WTC11 (cell line): ENCODE measurements around the gene LRRC4B. TPM values are rescaled to one million over a fixed set of nuclear protein-coding genes. Genes with fewer than 3 reads are reported as not detected.

Source experiments
- ATAC-seq: fragments of 200-7000 bp; cut with Tn5 transposase; 2 replicates; pipeline ENCODE4 v1.10.0; 2021; ENCODE audit warnings: mild to moderate bottlenecking, moderate library complexity
- CTCF ChIA-PET: fragments of 300-600 bp; sonication (Branson Sonifier 250); formaldehyde crosslinking; loops from one replicate; lab custom pipeline; 2021; ENCODE audit warnings: antibody characterized with exemption; lab: Charles Lee
- POLR2A ChIA-PET: fragments of 350-600 bp; sonication (Branson Sonifier 250); formaldehyde crosslinking; loops from one replicate; lab custom pipeline; 2021; ENCODE audit warnings: antibody characterized with exemption; lab: Charles Lee
- DNase-seq: peaks from one replicate; pipeline ENCODE4 v3.0.0; 2021; ENCODE audit warnings: low spot score
- H3K27ac Mint-ChIP-seq: 2 replicates; pipeline ENCODE4 v1.8.0; 2021; ENCODE audit warnings: mixed read lengths
- H3K27me3 Mint-ChIP-seq: 2 replicates; pipeline ENCODE4 v1.8.0; 2021; ENCODE audit warnings: low read depth, mild to moderate bottlenecking, moderate library complexity, mixed read lengths
- H3K36me3 Mint-ChIP-seq: 2 replicates; pipeline ENCODE4 v1.8.0; 2021; ENCODE audit warnings: mixed read lengths
- H3K4me1 Mint-ChIP-seq: 2 replicates; pipeline ENCODE4 v1.8.0; 2022; ENCODE audit warnings: mixed read lengths
- H3K4me3 Mint-ChIP-seq: 2 replicates; pipeline ENCODE4 v1.8.0; 2021; ENCODE audit warnings: mild to moderate bottlenecking, moderate library complexity, mixed read lengths
- H3K9me3 Mint-ChIP-seq: 2 replicates; pipeline ENCODE4 v1.8.0; 2021; ENCODE audit warnings: mixed read lengths
- ATF1 ChIP-seq: sonication (generic); formaldehyde crosslinking; IDR thresholded peaks from 2 replicates; pipeline ENCODE4 v1.8.1; 2023; ENCODE audit warnings: mild to moderate bottlenecking, moderate library complexity, missing genetic modification reagents
- CREM ChIP-seq: sonication (generic); formaldehyde crosslinking; IDR thresholded peaks from 2 replicates; pipeline ENCODE4 v1.8.1; 2022; ENCODE audit warnings: mild to moderate bottlenecking, missing genetic modification reagents, moderate library complexity
- ELF4 ChIP-seq: sonication (generic); formaldehyde crosslinking; IDR thresholded peaks from 2 replicates; pipeline ENCODE4 v1.8.1; 2022; ENCODE audit warnings: low read depth, mild to moderate bottlenecking, moderate library complexity, missing genetic modification reagents
- EMX1 ChIP-seq: fragments of 250-450 bp; sonication (Bioruptor Pico); IDR thresholded peaks from 2 replicates; pipeline ENCODE4 v1.8.0; 2021; ENCODE audit warnings: mild to moderate bottlenecking
- ESRRA ChIP-seq: sonication (generic); formaldehyde crosslinking; IDR thresholded peaks from 2 replicates; pipeline ENCODE4 v1.8.1; 2022; ENCODE audit warnings: mild to moderate bottlenecking, missing genetic modification reagents, borderline replicate concordance
- GTF2I ChIP-seq: fragments of 250-450 bp; sonication (Bioruptor Pico); conservative IDR thresholded peaks from 2 replicates; pipeline ENCODE4 v1.4.0; 2021; ENCODE audit warnings: mild to moderate bottlenecking
- NFATC4 ChIP-seq: fragments of 250-450 bp; sonication (Bioruptor Pico); IDR thresholded peaks from 2 replicates; pipeline ENCODE4 v1.9.0; 2021; ENCODE audit warnings: mild to moderate bottlenecking
- NFYB ChIP-seq: sonication (generic); formaldehyde crosslinking; conservative IDR thresholded peaks from 2 replicates; pipeline ENCODE4 v1.8.0; 2022; ENCODE audit warnings: low read depth, missing genetic modification reagents
- NR1H2 ChIP-seq: sonication (generic); formaldehyde crosslinking; IDR thresholded peaks from 2 replicates; pipeline ENCODE4 v1.9.0; 2021; ENCODE audit warnings: mild to moderate bottlenecking, moderate library complexity, missing genetic modification reagents
- OVOL2 ChIP-seq: fragments of 250-450 bp; sonication (Bioruptor Pico); IDR thresholded peaks from 2 replicates; pipeline ENCODE4 v1.9.0; 2021; ENCODE audit warnings: mild to moderate bottlenecking, borderline replicate concordance
- RELA ChIP-seq: sonication (generic); formaldehyde crosslinking; IDR thresholded peaks from 2 replicates; pipeline ENCODE4 v1.8.1; 2022; ENCODE audit warnings: missing genetic modification reagents, mild to moderate bottlenecking, borderline replicate concordance
- SMAD3 ChIP-seq: sonication (generic); formaldehyde crosslinking; IDR thresholded peaks from 2 replicates; pipeline ENCODE4 v1.8.0; 2022; ENCODE audit warnings: missing genetic modification reagents, mild to moderate bottlenecking, borderline replicate concordance
- SMAD4 ChIP-seq: sonication (generic); formaldehyde crosslinking; IDR thresholded peaks from 2 replicates; pipeline ENCODE4 v1.8.0; 2022; ENCODE audit warnings: mild to moderate bottlenecking, missing genetic modification reagents
- ZNF416 ChIP-seq: fragments of 250-450 bp; sonication (Bioruptor Pico); IDR thresholded peaks from 2 replicates; pipeline ENCODE4 v1.9.0; 2021; ENCODE audit warnings: mild to moderate bottlenecking, inconsistent platforms
- total RNA-seq: library from RNA; stranded (reverse); gene quantifications from 3 replicates; pipeline ENCODE4 v1.2.3, GENCODE V29; 2021
- TF ChIP-seq, protein P1 (sequence below): sonication (generic); formaldehyde crosslinking; IDR thresholded peaks from 2 replicates; pipeline ENCODE4 v1.8.1; 2023; ENCODE audit warnings: mild to moderate bottlenecking, missing genetic modification reagents
- TF ChIP-seq, protein P2 (sequence below): fragments of 250-450 bp; sonication (Bioruptor Pico); IDR thresholded peaks from 2 replicates; pipeline ENCODE4 v1.9.0; 2021; ENCODE audit warnings: mild to moderate bottlenecking
- TF ChIP-seq, protein P3 (sequence below): sonication (generic); formaldehyde crosslinking; IDR thresholded peaks from 2 replicates; pipeline ENCODE4 v1.8.0; 2022; ENCODE audit warnings: missing genetic modification reagents
- TF ChIP-seq, protein P4 (sequence below): sonication (generic); formaldehyde crosslinking; IDR thresholded peaks from 2 replicates; pipeline ENCODE4 v1.8.0; 2022; ENCODE audit warnings: mild to moderate bottlenecking, missing genetic modification reagents
- TF ChIP-seq, protein P5 (sequence below): sonication (generic); formaldehyde crosslinking; IDR thresholded peaks from 2 replicates; pipeline ENCODE4 v1.8.1; 2023; ENCODE audit warnings: mild to moderate bottlenecking, missing genetic modification reagents, moderate library complexity

The LRRC4B gene
- total RNA-seq, 1 experiment from 2014 or later, result 10.0 TPM

DNA sequence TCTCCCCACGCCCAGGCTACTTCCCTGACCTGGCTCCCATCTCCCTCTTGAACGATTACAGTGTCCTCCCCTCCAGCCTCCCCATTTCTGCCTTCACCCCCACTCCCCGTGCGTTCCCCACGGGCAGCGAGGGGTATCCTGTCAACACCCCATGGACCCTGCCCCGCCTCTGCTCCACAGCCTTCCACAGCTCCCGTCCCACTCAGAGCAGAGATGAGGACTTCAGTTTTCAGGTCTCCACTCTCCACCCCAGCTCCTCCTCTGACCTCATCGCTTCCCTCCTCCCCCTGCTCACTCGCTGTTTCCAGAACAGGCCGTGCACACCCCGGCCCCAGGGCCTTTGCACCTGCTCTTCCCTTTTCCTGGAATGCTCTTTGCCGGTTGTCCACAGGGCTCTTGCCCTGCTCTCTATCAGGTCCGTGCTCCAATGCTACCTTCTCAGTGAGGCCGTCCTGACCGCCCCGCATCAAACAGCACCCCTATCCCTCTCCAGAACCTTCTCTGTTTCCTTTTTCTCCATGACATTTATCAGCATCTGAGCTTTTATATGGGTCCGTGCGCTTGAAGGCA is 15.0 kb downstream of the LRRC4B start:
- Mint-ChIP-seq H3K36me3 (no peaks in the 10 kb centered on the region), H3K27ac (no peak overlapping the region), H3K9me3 (no peaks in the 10 kb centered on the region), H3K4me3 (no peak overlapping the region; the same call in 1 of the 2 replicates), H3K27me3 (peaks cover 72% of the 10 kb centered on the region), H3K4me1 (peaks cover 18% of the 10 kb centered on the region)
- DNase-seq (no peak), ATAC-seq (no peak)
- TF ChIP-seq ZNF416 (CRISPR knock-in tag) (no peak), ESRRA (CRISPR knock-in tag) (no peak), GTF2I (CRISPR knock-in tag) (peak; percentile 58; the same call in 1 of the 2 replicates), NR1H2 (no peak)
- ChIA-PET CTCF (interaction anchor here (4.3 to 6.7 kb wide), 2 partner anchors 13 to 14 kb away, joined by 56 to 200 read pairs; no protein-coding TSS in a partner anchor), POLR2A (no interaction called here)

DNA sequence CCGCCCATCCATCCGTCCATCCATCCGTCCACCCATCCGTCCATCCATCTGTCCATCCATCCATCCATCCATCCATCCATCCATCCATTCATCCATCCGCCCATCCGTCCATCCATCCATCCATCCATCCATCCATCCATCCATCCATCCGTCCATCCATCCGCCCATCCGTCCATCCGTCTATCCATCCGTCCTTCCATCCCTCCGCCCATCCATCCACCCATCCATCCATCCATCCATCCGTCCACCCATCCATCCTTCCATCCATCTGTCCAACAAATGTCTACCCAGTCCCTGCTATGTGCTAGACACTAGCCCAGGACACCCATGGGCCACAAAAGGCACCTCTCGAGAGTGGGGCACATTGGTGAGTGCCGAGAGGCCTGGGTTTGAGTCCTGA is 15.7 kb downstream of the LRRC4B start:
- TF ChIP-seq SMAD3 (CRISPR knock-in tag) (no peak), ELF4 (CRISPR knock-in tag) (no peak), ATF1 (CRISPR knock-in tag) (no peak), NFYB (no peak), ESRRA (CRISPR knock-in tag) (no peak), NFATC4 (no peak), OVOL2 (CRISPR knock-in tag) (no peak), SMAD4 (CRISPR knock-in tag) (no peak), CREM (no peak), EMX1 (no peak), RELA (CRISPR knock-in tag) (no peak)
- TF ChIP-seq, protein P1, sequence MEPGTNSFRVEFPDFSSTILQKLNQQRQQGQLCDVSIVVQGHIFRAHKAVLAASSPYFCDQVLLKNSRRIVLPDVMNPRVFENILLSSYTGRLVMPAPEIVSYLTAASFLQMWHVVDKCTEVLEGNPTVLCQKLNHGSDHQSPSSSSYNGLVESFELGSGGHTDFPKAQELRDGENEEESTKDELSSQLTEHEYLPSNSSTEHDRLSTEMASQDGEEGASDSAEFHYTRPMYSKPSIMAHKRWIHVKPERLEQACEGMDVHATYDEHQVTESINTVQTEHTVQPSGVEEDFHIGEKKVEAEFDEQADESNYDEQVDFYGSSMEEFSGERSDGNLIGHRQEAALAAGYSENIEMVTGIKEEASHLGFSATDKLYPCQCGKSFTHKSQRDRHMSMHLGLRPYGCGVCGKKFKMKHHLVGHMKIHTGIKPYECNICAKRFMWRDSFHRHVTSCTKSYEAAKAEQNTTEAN (CRISPR knock-in tag), result no peak
- TF ChIP-seq, protein P2, sequence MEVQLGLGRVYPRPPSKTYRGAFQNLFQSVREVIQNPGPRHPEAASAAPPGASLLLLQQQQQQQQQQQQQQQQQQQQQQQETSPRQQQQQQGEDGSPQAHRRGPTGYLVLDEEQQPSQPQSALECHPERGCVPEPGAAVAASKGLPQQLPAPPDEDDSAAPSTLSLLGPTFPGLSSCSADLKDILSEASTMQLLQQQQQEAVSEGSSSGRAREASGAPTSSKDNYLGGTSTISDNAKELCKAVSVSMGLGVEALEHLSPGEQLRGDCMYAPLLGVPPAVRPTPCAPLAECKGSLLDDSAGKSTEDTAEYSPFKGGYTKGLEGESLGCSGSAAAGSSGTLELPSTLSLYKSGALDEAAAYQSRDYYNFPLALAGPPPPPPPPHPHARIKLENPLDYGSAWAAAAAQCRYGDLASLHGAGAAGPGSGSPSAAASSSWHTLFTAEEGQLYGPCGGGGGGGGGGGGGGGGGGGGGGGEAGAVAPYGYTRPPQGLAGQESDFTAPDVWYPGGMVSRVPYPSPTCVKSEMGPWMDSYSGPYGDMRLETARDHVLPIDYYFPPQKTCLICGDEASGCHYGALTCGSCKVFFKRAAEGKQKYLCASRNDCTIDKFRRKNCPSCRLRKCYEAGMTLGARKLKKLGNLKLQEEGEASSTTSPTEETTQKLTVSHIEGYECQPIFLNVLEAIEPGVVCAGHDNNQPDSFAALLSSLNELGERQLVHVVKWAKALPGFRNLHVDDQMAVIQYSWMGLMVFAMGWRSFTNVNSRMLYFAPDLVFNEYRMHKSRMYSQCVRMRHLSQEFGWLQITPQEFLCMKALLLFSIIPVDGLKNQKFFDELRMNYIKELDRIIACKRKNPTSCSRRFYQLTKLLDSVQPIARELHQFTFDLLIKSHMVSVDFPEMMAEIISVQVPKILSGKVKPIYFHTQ (CRISPR knock-in tag), result no peak
- TF ChIP-seq, protein P3, sequence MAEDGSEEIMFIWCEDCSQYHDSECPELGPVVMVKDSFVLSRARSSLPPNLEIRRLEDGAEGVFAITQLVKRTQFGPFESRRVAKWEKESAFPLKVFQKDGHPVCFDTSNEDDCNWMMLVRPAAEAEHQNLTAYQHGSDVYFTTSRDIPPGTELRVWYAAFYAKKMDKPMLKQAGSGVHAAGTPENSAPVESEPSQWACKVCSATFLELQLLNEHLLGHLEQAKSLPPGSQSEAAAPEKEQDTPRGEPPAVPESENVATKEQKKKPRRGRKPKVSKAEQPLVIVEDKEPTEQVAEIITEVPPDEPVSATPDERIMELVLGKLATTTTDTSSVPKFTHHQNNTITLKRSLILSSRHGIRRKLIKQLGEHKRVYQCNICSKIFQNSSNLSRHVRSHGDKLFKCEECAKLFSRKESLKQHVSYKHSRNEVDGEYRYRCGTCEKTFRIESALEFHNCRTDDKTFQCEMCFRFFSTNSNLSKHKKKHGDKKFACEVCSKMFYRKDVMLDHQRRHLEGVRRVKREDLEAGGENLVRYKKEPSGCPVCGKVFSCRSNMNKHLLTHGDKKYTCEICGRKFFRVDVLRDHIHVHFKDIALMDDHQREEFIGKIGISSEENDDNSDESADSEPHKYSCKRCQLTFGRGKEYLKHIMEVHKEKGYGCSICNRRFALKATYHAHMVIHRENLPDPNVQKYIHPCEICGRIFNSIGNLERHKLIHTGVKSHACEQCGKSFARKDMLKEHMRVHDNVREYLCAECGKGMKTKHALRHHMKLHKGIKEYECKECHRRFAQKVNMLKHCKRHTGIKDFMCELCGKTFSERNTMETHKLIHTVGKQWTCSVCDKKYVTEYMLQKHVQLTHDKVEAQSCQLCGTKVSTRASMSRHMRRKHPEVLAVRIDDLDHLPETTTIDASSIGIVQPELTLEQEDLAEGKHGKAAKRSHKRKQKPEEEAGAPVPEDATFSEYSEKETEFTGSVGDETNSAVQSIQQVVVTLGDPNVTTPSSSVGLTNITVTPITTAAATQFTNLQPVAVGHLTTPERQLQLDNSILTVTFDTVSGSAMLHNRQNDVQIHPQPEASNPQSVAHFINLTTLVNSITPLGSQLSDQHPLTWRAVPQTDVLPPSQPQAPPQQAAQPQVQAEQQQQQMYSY, result no peak
- TF ChIP-seq, protein P4, sequence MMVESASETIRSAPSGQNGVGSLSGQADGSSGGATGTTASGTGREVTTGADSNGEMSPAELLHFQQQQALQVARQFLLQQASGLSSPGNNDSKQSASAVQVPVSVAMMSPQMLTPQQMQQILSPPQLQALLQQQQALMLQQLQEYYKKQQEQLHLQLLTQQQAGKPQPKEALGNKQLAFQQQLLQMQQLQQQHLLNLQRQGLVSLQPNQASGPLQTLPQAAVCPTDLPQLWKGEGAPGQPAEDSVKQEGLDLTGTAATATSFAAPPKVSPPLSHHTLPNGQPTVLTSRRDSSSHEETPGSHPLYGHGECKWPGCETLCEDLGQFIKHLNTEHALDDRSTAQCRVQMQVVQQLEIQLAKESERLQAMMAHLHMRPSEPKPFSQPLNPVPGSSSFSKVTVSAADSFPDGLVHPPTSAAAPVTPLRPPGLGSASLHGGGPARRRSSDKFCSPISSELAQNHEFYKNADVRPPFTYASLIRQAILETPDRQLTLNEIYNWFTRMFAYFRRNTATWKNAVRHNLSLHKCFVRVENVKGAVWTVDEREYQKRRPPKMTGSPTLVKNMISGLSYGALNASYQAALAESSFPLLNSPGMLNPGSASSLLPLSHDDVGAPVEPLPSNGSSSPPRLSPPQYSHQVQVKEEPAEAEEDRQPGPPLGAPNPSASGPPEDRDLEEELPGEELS (CRISPR knock-in tag), result no peak
- TF ChIP-seq, protein P5, sequence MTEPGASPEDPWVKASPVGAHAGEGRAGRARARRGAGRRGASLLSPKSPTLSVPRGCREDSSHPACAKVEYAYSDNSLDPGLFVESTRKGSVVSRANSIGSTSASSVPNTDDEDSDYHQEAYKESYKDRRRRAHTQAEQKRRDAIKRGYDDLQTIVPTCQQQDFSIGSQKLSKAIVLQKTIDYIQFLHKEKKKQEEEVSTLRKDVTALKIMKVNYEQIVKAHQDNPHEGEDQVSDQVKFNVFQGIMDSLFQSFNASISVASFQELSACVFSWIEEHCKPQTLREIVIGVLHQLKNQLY (CRISPR knock-in tag), result no peak
- POLR2A ChIA-PET, result no interaction called here
- no peak for ATAC-seq
- Mint-ChIP-seq H3K27me3 (peaks cover 66% of the 10 kb centered on the region), H3K4me3 (peak overlapping the region; percentile 91), H3K4me1 (peaks cover 22% of the 10 kb centered on the region), H3K36me3 (no peaks in the 10 kb centered on the region), H3K27ac (no peak overlapping the region), H3K9me3 (no peaks in the 10 kb centered on the region)
- CTCF ChIA-PET, result interaction anchor here (6.7 kb wide), 1 partner anchor 13 kb away, joined by 200 read pairs; no protein-coding TSS in a partner anchor
- DNase-seq, result no peak
